ENCODE data around the gene TENT4B. TPM values are rescaled to one million over a fixed set of nuclear protein-coding genes. Genes with fewer than 3 reads are reported as not detected.

Gene TENT4B
- total RNA-seq, 2 donors from 2014 or later = 15.0 to 15.9 TPM

- no peak for DNase-seq (ENCODE audit: low spot score)
- Histone ChIP-seq H3K4me3 (no peak overlapping the region), H3K4me1 (ENCODE audit: control insufficient read depth in 1 of 2, low read depth in 2 of 2) (peaks cover 16 to 31% of the 10 kb centered on the region in 2 donors), H3K27me3 (replicated peaks; ENCODE audit: insufficient read depth) (no peaks in the 10 kb centered on the region), H3K36me3 (no peaks in the 10 kb centered on the region), H3K9me3 (no peaks in the 10 kb centered on the region), H3K27ac (no peak overlapping the region)
- no peak for ATAC-seq (ENCODE audit: insufficient number of reproducible peaks, low FRiP score, low read depth)
- no peak for TF ChIP-seq CTCF (IDR thresholded peaks at IDR 0.05)
Observed at GRCh38 chr16:50195756-50196155, 42.6 kb downstream of the TENT4B start.

GRCh38 chr16:50197582-50197981, 44.5 kb downstream of the TENT4B start:
- Histone ChIP-seq H3K4me1 (ENCODE audit: control insufficient read depth in 1 of 2, low read depth in 2 of 2) (peaks cover 23 to 45% of the 10 kb centered on the region in 2 donors), H3K27ac (no peak overlapping the region)
- no peak for TF ChIP-seq CTCF (IDR thresholded peaks at IDR 0.05)

GRCh38 chr16:50198802-50199403, 45.8 kb downstream of the TENT4B start:
- H3K9me3 ChIP-seq = no peaks in the 10 kb centered on the region
- ATAC-seq (ENCODE audit: insufficient number of reproducible peaks, low FRiP score, low read depth) = no peak
- DNase-seq (ENCODE audit: low spot score) = no peak
- H3K36me3 ChIP-seq = no peaks in the 10 kb centered on the region
- no peaks in the 10 kb centered on the region for H3K27me3 ChIP-seq (replicated peaks; ENCODE audit: insufficient read depth)
- no peak overlapping the region for H3K27ac ChIP-seq
- H3K4me3 ChIP-seq = no peak overlapping the region
- H3K4me1 ChIP-seq (ENCODE audit: control insufficient read depth in 1 of 2, low read depth in 2 of 2) = peaks cover 34 to 53% of the 10 kb centered on the region in 2 donors
- TF ChIP-seq CTCF (IDR thresholded peaks at IDR 0.05) = no peak

More at GRCh38 chr16:50197582-50197981, 44.5 kb downstream of the TENT4B start:
- Histone ChIP-seq H3K9me3 (no peaks in the 10 kb centered on the region), H3K27me3 (replicated peaks; ENCODE audit: insufficient read depth) (no peaks in the 10 kb centered on the region), H3K4me3 (no peak overlapping the region), H3K36me3 (no peaks in the 10 kb centered on the region)
- ATAC-seq (ENCODE audit: insufficient number of reproducible peaks, low FRiP score, low read depth) (no peak), DNase-seq (ENCODE audit: low spot score) (no peak)

- ATAC-seq (ENCODE audit: insufficient number of reproducible peaks, low FRiP score, low read depth) (no peak), DNase-seq (ENCODE audit: low spot score) (no peak)
- Histone ChIP-seq H3K27ac (peak overlapping the region in 1 of 2 donors; percentile 61), H3K27me3 (replicated peaks; ENCODE audit: insufficient read depth) (no peaks in the 10 kb centered on the region), H3K9me3 (no peaks in the 10 kb centered on the region), H3K4me3 (no peak overlapping the region), H3K36me3 (no peaks in the 10 kb centered on the region), H3K4me1 (ENCODE audit: control insufficient read depth in 1 of 2, low read depth in 2 of 2) (peaks cover 30 to 52% of the 10 kb centered on the region in 2 donors)
- TF ChIP-seq CTCF (IDR thresholded peaks at IDR 0.05) = no peak
Observed at GRCh38 chr16:50201787-50202186, 48.7 kb downstream of the TENT4B start.

GRCh38 chr16:50202926-50203624, 50.0 kb downstream of the TENT4B start:
- Histone ChIP-seq H3K27ac (peak overlapping the region; percentile 57 to 61), H3K4me3 (no peak overlapping the region), H3K9me3 (no peaks in the 10 kb centered on the region), H3K4me1 (ENCODE audit: control insufficient read depth in 1 of 2, low read depth in 2 of 2) (peaks cover 33 to 57% of the 10 kb centered on the region in 2 donors), H3K36me3 (no peaks in the 10 kb centered on the region), H3K27me3 (replicated peaks; ENCODE audit: insufficient read depth) (no peaks in the 10 kb centered on the region)
- TF ChIP-seq CTCF (IDR thresholded peaks at IDR 0.05) = no peak
- ATAC-seq (ENCODE audit: insufficient number of reproducible peaks, low FRiP score, low read depth) = peak; percentile 54
- DNase-seq (ENCODE audit: low spot score) = no peak
